Measurements from ENCODE around the gene EGF. TPM values are rescaled to one million over a fixed set of nuclear protein-coding genes. Genes with fewer than 3 reads are reported as not detected.
A peak's percentile ranks its signal among the peaks of the same experiment; 100 is the strongest.

Gene EGF
- total and polyA plus RNA-seq, 12 donors = 0.07 to 1.6 (median 0.24) TPM; not detected in 4

DNA sequence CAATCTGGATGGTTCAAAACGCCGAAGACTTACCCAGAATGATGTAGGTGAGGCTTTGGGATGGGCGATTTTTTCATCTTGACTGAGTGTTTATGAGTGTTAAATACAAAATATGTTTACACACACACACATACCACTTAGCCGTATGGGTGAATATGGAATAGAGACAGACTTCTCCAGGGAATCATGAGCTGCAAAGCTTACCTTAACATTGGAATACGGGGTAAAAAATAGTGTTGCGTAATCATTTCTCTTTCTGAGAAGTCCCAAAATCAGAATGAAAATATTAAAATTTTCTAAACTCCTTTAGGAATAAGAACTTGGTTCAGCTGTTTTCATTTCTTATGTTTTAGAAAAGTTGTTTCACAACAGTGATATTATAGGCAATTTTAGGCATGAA is 63.5 kb downstream of the EGF start:
- Histone ChIP-seq H3K9me3 (replicated peaks in 1 of 3) (no peaks in the 10 kb centered on the region), H3K27me3 (no peaks in the 10 kb centered on the region), H3K36me3 (replicated peaks in 1 of 2) (no peaks in the 10 kb centered on the region), H3K4me3 (no peak overlapping the region), H3K4me1 (replicated peaks in 1 of 2) (no peaks in the 10 kb centered on the region), H3K27ac (no peak overlapping the region)
- DNase-seq = no peak
- intact Hi-C loops (cut with DNase I) = loop anchor here (5.0 to 10.0 kb wide), 2 partner anchors 551 to 554 kb away; no protein-coding TSS in a partner anchor
- TF ChIP-seq CTCF (IDR thresholded peaks at IDR 0.05) (no peak), POLR2A (IDR thresholded peaks at IDR 0.05) (no peak)
- WGBS, 4 donors = 81 to 86% (median 85%) methylated on average over 6 of the region's 6 CpGs

- intact Hi-C loops (cut with DNase I) = loop anchor here (5.0 to 10.0 kb wide), 2 partner anchors 553 to 556 kb away; no protein-coding TSS in a partner anchor
- H3K4me3 ChIP-seq = no peak overlapping the region
- H3K4me1 ChIP-seq (replicated peaks in 1 of 2) = no peaks in the 10 kb centered on the region
- WGBS, 4 donors = 56 to 73% (median 67%) methylated on average over 2 of the region's 2 CpGs
- H3K27ac ChIP-seq = no peak overlapping the region
- H3K36me3 ChIP-seq (replicated peaks in 1 of 2) = no peaks in the 10 kb centered on the region
- no peaks in the 10 kb centered on the region for H3K27me3 ChIP-seq
- TF ChIP-seq POLR2A (IDR thresholded peaks at IDR 0.05) = no peak
- TF ChIP-seq CTCF (IDR thresholded peaks at IDR 0.05) = peak; percentile 41 to 75 (median 62)
- no peaks in the 10 kb centered on the region for H3K9me3 ChIP-seq (replicated peaks in 1 of 3)
- DNase-seq = peak in 3 of 7 donors; percentile 15 to 35 (median 26)
Observed at GRCh38 chr4:109977854-109978501, 65.3 kb downstream of the EGF start.

DNA sequence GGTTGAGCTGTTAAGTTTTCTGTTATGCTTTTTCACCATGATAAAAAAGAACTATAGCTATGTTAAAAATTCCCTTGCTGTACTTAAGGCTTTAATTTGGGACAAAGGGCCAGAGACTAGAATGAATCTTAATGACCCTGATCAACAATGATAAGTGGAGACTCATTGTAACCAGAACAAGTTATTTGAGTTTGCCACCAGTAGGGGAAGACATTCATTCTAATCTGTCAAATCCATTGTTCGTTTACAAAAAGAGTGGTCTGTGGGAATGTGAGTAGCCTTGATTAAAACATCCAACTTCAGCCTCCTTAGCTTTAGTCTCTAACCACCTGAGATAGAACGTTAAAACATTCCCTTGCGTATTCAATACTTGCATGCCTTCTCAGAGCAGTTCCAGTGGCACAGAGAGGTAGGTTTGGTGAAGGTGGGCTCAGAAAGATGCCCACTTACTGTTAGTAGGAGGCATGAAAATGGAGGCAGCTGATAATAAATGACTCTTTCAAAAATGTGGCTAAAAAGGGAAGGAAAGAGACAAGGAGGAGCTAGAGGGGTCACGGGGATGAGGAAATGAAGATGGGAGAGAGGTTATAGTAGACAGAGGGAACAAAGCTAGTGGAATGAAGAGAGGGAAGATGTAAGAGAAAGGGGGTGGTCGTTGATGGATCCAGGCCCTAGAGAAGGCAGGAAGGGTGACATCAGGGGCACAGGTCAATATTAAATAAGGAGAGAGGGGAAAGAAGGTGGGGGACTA is 66.2 kb downstream of the EGF start:
- Histone ChIP-seq H3K4me1 (replicated peaks in 1 of 2) (no peaks in the 10 kb centered on the region), H3K27ac (no peak overlapping the region), H3K27me3 (no peaks in the 10 kb centered on the region), H3K4me3 (no peak overlapping the region), H3K9me3 (replicated peaks in 1 of 3) (no peaks in the 10 kb centered on the region), H3K36me3 (replicated peaks in 1 of 2) (no peaks in the 10 kb centered on the region)
- DNase-seq = no peak
- WGBS, 4 donors = 38 to 46% (median 39%) methylated on average over 5 of the region's 5 CpGs
- intact Hi-C loops (cut with DNase I) = loop anchor here (5.0 to 10.0 kb wide), 2 partner anchors 554 to 557 kb away; no protein-coding TSS in a partner anchor
- TF ChIP-seq POLR2A (IDR thresholded peaks at IDR 0.05) (no peak), CTCF (IDR thresholded peaks at IDR 0.05) (no peak)

DNA sequence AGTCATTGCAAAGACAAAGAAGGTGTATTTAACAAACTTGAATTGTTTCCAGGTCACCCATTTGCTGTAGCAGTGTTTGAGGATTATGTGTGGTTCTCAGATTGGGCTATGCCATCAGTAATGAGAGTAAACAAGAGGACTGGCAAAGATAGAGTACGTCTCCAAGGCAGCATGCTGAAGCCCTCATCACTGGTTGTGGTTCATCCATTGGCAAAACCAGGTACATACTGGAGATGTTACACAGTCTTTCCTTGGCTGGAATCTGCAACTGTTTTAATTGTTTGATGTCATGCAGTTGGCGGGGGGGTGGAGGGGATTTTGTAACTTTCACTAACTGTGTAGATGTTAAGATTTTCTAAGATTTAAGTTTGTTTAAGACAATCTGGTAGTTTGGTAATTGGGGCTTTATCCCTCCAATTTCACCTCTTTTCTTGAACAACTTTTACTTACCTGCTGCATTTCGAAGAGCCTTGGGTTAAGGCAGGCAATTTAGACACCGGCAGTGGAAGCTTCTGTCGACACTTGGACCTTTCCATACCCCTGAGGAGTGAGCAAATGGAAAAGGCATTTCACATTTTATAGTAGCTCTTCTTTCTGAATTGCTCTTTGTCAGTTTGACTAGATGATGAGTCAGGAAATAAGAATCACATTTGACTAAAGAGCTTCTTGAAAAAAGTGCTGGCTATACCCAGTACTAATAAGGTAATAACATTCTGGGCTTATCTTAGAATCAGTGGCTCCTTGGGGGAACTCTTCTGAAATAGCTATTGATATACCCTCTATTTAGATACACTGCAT is 67.4 kb downstream of the EGF start:
- DNase-seq = no peak
- no peaks in the 10 kb centered on the region for H3K4me1 ChIP-seq (replicated peaks in 1 of 2)
- H3K27me3 ChIP-seq = no peaks in the 10 kb centered on the region
- intact Hi-C loops (cut with DNase I) = loop anchor here (5.0 to 10.0 kb wide), 2 partner anchors 555 to 558 kb away; no protein-coding TSS in a partner anchor
- TF ChIP-seq CTCF (IDR thresholded peaks at IDR 0.05) = no peak
- no peak for TF ChIP-seq POLR2A (IDR thresholded peaks at IDR 0.05)
- H3K4me3 ChIP-seq = no peak overlapping the region
- H3K9me3 ChIP-seq (replicated peaks in 1 of 3) = no peaks in the 10 kb centered on the region
- H3K27ac ChIP-seq = no peak overlapping the region
- no peaks in the 10 kb centered on the region for H3K36me3 ChIP-seq (replicated peaks in 1 of 2)
- WGBS, 4 donors = 65 to 82% (median 76%) methylated on average over 5 of the region's 5 CpGs
